Femur (tissue), 1 donor: ENCODE data around the gene SERPINE3.

ENCODE experiments used
- DNase-seq: peaks from one replicate; pipeline ENCODE4 v3.0.0-alpha.2; 2017

Gene SERPINE3

DNA sequence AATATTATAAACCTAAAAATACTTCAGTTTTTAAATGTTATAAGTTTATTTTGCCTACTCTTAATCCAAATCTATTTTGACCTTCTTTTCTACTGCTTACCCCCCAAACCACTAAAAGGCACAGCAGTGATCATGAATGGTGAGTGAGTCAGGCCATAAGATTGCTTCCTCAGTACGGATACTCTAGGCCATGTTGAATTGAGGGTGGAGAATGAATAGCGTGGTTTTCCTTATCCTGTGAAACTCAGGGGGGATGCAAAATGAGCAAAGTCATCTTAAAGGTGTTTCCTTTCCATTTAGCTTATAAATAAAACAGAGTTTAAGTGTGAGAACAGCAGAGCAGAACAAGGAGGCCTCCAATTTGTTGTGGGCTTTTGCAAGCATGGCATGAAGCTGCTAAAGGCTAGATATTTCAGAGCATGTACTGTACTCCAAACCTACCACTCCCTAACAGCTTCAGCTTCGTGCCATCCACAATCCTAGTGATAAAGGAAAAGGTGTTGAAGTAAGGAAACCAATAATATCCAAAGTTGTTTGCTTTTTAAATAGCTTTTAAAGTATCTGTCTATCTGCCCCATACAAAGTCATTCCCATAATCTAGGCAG is 25.0 kb downstream of the SERPINE3 start:
- DNase-seq, result no peak

DNA sequence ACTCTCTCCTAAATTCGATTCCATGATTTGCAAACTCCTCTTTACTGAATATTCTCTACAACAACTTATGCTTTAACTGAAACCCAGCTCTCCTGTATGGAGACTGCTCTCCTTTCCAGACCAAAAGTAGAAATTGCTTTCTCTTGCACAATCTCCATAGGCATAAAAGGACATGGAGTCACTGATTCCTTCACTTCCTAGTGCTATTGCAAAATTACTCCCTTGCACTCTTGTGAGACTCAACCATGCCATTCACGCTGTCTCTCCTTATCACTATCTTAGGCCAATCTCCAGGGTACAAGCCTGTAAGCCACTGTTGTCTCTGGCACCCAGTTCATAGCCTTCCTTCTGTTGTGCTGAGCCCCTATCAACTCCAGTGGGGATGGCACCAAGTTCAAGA is 30.6 kb downstream of the SERPINE3 start:
- no peak for DNase-seq

DNA sequence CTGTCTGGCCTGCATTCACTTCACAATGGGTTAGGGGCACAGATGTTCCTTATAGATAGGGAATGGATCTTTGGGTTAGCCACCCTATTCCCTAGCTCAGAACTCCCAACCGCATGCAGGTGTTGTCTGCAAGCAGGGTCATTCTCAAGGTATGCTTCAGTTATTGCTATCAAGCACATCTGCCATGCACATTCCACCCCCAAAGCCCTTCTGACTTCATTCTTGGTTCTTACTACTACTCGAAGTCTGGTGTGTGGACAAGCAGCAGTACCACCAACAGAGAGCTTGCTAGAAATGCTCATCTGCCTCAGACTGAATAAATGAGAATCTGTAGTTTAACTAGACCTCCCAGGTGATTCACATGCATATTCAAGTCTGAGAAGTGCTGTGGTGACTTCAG is 31.3 kb downstream of the SERPINE3 start:
- DNase-seq, result no peak

DNA sequence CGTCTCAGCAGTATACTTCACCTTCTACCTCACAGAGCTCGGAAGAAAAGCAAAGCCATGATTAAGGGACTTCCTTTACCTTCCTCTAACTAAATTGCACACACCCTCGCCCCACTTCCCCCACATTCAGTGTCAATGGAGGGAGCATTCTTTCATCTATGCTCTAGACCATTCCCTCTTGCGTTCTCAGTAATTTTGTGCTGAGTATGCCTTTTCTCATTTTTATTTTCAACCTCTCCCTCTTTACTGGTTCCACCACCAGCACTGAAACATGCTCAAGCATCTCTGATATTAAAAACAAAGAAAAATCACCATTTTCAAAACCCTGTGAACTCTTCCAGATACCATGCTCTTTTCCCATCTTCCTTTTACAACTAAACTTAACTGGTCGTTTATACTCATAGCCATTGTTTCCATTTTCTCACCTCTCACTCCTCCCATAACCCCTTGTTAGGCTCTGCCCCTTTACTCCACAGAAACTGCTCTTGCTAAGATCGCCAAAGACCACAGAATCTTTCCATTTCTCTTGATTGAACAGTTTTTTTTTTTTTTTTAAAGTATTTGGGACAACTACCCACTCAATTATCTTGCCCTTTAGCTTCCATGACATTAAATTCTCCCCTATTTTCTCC is 32.4 kb downstream of the SERPINE3 start:
- no peak for DNase-seq

DNA sequence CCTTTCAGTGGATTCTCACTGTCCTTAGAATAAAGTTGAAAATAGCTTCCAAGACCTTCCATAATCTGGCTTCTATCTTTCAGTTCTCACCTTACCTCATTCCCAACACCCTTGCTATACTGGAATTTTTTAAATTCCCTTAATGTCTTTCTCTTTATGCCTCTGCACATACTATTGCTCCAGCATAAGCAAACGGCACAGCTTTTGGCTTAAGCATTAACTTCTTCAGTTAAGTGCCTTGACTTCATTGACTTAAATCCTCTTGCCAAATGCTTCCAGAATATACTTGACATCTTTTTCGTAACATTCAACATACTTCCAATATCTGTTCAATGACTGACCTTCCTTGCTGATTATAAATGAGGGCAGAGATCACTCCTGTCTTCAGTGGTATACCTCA is 34.0 kb downstream of the SERPINE3 start:
- no peak for DNase-seq

DNA sequence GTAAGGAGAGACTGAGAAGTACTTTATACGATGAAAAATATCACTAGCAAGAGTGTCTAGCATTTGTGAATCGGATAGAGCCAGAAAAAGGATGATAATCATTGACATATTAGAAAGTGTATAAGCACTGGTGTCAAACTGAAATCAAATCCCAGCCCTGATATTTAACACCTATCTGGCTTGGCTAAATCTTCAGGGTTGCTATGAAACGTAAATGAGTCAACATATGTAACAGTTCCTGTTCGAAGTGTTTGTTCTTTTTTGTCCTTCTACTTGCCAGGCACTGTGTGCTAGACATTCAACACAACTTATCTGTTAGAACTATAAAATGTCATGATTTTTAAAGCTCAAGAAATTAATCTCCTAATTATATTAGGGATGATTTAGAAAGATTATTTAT is 40.8 kb downstream of the SERPINE3 start:
- no peak for DNase-seq

DNA sequence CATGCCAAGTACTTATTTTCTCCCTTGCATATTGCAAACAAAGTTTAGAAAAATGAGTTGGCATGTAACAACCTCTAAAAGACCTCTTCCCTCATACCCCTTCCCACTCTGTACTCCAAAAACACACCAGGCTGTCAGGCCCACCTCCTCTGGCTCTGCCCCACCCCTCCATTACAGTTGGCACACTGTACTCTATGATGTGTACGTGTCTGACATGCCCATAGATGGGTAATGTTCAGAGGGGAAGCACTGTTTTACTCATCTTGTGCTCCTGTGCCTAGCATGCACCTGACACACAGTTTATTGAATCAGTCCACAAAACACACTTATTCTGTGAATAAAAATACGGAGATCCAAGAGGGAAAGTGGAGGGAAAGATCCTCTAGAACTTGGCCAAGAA is 45.6 kb downstream of the SERPINE3 start:
- DNase-seq, result no peak

DNA sequence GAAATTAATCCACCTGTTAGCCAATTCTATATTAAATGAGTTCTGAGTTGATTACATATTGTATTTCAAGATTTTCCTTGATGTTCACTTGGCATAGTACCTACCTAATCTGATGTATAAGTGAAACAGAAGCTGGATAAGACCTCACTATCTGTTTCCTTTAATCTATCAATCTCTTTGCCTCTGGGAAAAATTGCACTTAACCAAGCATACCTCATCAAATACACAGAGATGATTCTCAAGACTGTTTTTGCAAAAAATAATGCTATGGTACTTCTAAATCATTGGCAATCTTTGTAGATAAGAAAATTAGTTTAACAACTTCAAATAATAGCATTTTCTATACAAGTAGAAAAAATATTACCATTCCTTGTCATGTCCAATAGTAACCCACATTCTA is 55.2 kb downstream of the SERPINE3 start:
- no peak for DNase-seq

DNA sequence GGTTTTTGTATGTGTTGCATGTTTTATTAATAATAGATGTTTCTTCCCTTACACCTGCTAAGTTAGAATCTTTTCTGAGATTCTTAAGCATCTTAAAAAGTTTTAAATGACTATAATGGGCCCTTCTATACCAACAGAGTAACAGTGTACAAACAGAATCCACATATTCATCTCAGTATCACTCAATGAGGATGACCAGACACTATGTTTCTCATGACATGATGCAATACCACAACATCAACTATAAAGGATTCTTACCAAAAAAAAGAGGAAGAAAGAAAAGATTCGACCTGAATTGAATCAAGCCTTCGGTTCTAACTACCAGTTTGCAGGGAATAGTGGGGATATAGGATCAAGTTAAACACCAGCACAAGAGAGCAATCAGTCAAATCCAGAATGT is 56.9 kb downstream of the SERPINE3 start:
- no peak for DNase-seq

DNA sequence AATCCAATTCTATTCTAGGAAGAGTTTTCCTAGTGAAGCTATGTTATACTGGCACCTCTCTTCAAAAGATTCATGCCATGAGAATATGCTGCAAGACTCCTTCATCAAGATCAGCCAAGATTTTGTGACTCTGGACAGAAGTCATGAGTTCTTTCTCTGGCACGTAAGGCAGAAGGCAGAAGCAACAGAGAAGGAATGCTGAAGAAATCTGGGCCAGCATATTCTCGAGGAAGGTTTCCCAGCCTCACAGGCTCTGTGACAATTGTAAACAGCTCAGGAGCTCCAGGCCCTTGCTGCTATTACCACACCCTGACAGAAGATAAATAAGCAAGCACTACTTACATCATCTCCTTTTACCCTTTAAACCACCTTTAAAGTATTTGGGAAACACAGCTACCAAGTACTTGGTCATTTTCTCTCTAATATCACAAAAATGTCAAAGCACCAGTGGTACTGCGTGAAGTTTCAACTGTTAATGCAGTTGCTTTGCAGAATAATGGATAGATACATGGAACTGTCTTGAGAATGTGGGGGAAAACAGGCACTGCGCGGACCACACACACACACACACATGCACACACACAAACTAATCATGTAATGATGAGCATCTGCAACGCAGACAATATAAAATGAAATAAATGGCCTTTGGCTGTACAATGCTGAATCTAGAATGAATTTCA is 57.9 kb downstream of the SERPINE3 start:
- DNase-seq, result no peak

DNA sequence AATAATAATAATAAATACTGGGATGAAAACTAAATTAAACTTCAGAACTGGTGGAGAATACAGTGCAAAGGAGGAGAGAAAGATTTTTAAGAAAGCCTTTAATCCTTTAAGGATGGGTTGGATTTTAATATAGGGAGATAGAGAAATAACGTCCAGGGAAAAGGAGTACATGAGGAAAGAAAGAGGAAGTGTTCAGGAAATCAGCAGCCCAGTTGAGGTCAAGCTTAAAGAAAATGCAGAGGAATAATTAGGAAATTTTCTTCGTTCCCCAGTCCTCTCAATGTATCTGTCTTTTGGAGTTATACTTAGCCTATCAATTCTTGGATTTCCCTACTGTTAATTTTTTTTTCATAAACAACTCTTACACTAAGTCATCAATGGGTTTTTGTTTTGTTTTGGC is 65.7 kb downstream of the SERPINE3 start:
- no peak for DNase-seq

DNA sequence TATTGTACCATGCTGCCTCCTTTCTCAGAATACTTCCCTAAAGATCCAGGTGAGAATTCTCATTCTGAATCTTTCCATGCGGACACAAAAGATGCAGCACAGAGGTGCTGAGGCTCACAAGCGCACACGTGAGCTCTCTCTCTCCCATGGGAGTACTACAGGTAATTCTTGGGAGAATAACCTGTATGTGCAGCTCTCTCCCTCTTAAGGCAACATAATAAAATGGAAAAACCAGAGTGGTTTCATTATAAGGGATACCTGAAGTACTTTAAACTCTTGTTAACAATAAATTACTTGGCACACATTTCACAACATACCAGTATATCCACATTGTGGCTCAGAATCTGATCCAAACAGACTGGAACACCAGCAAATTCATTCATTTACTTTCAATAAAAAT is 72.9 kb downstream of the SERPINE3 start:
- no peak for DNase-seq
